Superior temporal gyrus (tissue), 1 donor: Measurements from ENCODE around the gene MTMR2.
"Not testable (repeated sequence)": the region's sequence is repeated elsewhere in the genome, so short reads cannot be mapped to it uniquely, and the experiment has no call there.

ENCODE experiments used
- DNase-seq: peaks from one replicate; pipeline ENCODE4 v3.0.0-alpha.2; 2016; ENCODE audit errors: extremely low spot score

The MTMR2 gene

DNA sequence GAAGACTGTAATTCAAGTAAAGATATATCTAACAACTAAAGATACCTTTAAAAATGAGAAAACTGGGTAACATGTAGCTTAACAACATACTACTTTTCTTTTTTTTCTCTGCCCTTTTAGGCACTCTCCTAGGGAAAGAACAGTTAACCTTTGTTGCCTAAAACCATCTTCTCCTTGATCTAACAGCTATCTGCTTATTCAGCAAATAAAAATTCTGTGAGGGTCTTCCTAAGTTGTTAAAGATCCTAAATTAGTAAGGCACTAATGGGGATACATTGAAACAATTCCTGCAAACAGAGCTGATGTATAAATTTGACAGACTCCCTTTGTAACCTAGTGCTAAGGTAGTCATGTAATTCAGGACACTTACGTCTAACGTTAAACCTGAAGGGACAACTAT is 39.1 kb downstream of the MTMR2 start:
- DNase-seq = no peak

DNA sequence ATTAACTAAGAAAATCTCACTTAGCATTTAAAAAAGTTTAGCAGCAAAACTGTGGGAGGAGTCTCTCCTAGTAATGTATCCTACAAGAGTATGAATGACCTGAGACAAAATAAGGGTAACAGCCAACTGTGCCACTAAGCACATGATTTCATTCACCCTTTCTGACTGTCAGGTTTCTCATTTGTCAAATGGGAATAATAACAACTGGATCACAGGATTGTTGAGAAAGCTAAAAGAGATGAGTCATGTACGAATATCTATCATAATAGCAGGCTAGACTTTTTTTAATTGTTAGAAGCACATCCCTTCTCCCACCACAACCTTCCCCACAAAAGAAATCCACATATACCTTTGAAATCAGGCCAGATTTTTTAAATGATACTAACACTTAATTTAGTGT is 39.5 kb downstream of the MTMR2 start:
- DNase-seq = no peak

DNA sequence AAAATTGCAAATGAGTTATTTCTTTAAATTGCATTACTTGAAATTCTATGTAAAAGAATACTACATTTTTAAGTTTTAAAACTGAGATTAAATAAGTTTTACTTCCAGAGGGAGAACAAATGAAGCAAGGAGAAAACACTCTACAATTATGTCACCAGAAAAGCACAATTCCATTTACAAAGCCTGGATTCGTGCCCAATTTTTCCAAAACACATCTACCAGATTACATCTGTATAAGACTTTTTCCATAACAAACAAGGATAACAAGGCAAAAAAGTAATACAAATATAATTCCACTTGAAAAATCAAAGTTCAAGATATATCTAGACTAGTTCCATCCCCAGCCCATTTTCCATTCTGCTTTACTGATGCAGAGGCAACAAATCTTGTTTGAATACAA is 40.5 kb downstream of the MTMR2 start:
- no peak for DNase-seq

DNA sequence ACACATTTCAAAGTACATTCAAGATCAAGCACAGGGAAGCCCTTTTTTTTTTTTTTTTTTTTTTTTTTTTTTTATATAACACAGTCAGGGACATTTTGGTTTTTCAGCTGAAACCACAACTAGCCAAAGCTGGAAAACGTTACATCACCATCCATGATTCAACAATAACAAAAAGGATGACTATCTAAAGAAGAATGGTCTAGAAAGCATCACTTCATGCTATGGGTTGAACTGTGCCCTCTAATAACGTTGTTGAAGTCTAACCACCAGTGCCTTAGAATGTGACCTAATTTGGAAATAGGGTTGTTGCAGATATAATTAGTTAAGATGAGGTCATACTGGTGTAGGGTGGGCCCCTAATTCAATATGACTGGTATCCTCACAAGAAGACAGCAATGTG is 46.6 kb downstream of the MTMR2 start:
- DNase-seq = no peak

DNA sequence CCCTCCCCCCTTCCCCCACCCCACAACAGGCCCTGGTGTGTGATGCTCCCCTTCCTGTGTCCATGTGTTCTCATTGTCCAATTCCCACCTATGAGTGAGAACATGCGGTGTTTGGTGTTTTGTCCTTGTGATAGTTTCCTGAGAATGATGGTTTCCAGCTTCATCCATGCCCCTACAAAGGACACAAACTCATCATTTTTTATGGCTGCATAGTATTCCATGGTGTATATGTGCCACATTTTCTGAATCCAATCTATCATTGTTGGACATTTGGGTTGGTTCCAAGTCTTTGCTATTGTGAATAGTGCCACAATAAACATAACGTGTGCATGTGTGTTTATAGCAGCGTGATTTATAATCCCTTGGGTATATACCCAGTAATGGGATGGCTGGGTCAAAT is 53.0 kb downstream of the MTMR2 start:
- not testable (repeated sequence) for DNase-seq

DNA sequence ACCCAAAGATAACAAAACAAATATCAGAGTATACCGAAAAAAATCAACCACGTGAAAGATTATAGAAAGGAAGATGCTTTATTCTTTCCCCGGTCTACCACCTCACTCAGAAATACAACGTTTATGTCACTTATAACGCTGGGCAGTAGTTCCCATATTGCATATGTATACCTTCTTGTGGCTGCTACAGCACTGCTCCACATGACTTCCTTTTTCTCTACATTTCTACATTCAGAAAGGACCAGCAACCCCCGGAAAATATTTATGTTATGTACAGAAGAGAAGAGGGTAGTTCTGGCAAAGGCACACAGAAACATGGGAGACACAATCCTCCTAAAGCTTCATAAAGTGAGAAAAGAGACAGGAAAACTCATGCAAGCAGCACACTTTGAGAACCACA is 56.8 kb downstream of the MTMR2 start:
- no peak for DNase-seq

DNA sequence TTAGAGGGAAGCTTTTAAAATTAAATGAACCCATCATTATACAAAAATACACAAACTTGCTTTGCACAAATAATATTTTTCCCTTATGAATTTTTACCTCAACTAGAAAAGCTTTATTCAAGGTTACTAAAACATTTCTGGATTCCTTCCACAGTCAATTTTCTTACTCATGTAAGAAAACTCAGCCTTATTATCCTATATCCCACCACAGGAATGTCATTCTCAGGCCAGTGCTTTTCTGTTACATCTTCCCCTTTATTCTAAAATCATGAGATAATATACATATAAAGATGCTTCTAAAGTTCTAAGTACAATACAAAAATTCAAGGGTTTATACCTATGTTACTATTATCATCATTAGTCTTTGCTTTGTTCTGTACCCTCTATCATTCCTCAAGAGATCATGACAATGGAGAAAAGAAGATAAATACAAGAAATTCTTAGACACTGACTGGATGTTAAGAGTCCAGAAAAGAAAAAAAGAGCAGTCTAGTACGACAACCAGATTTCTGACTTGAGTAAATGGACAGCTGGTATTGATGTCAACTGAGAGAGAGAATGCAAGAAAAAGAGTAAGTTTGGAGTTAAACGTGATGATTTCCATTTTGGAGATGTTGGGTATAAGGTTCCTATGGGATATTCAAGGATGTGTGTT is 60.3 kb downstream of the MTMR2 start:
- no peak for DNase-seq

DNA sequence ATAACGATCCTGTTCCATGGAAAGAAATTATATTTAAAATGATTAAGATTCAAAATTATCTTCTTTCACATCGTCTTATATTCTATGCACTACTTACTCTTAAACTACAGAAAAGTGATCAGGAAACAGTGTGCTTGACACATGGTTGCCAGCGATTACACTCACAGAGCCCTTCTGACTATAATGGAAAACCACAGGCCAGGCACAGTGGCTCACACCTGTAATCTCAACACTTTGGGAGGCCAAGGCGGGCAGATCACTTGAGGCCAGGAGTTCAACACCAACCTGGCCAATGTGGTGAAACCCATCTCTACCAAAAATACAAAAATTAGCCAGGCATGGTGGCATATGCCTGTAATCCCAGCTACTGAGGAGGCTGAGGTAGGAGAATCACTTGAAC is 63.9 kb downstream of the MTMR2 start:
- DNase-seq = not testable (repeated sequence)

DNA sequence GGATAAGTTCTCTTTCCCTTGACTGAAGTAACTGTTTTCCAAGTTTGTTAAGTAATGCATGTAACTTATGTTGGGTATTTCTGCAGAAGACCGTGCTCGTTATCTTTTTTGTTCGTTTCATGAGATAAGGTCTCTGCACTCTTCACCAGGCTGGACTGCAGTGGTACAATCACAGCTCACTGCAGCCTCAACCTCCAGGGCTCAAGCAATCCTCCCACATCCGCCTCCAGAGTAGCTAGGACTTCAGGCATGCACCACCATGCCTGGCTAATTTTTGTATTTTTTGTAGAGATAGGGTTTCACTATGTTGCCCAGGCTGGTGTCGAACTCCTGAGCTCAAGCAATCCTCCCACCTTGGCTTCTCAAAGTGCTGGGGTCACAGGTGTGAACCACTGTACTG is 69.5 kb downstream of the MTMR2 start:
- not testable (repeated sequence) for DNase-seq

DNA sequence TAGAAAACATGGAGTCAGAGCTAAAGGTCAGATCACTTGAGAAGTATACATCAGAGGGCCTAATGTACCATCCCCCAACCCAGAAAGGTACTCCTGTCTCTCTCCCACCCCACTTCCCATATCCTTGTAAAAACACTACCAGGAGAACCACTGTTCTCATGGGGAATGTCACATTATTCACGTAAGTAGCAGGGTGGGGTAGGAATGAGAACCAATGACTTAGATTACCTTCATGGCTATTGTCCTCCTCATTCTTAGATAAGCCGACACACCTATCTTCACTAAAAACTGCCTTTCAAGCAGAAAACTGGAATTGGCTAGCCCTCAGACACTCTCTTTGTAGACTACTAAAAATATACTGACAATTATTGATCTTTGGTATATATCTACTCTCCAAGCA is 70.0 kb downstream of the MTMR2 start:
- no peak for DNase-seq

DNA sequence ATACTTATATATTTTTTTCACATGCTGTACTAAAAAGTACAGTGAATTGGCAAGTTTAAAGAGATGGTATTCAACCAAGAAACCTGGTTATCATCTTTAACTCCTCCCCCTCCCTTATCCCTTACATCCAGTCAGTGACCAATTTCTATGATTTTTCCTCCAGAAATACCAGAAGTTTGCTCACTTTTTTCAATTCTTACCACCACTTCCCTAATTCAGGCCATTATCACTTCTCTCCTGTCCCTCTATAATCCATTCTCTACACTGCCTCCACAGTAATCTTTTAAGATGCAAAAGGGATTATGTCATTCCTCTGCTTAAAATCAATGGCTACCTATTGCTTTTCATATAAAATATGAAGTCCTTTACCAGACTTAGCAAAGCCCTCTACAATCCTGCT is 70.8 kb downstream of the MTMR2 start:
- no peak for DNase-seq

DNA sequence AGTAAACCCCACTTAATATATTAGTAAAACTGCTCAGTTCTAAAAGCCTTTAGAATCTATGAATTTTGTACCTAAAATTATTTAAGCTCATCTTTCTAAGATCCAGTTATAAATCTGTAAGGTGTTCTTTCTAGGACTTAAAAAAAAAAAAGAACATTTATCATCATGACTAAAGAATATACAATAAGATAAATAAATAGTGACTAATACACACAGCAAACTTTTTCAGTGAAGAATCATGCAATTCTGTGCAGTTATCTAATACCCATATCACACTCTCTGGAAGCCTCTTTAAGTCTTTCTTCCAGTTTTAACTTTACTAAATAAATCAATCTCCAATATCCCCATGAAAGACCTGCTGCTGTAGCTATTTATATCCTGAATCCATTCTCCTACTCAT is 73.8 kb downstream of the MTMR2 start:
- DNase-seq = no peak

DNA sequence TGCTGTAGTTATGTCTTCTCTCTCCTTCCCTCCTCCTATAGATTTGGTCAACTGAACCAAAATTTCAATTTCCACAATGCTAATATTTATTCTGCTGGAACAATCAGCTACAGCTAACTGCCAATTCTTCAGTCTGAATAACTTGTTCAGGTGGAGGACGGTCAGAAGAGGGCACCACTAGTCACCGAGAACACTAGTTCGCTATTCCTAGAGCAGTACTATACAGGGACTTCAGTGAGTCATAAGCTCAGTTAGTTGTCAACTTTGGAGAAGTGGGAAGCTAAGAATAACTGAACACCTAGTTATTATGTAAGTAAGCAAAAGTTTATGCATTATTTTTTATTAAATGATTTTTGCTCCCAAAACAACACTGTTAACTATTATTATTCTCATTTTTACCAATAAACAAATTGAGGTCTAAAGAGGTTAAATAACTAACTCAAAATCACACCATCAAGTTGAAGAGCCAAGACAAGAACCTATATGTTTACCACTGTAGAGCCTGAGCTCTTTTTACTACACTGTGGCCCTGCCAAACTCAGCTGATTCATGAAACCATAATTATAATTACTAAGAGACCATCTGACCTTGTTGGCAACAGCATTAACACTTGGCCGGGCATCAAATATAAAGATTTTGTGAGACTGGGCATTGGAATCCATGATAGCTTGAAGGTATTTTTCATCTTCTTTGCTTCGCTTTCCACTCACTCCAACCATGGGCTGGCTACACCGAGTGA is 74.7 kb downstream of the MTMR2 start:
- peak; percentile 75 for DNase-seq

DNA sequence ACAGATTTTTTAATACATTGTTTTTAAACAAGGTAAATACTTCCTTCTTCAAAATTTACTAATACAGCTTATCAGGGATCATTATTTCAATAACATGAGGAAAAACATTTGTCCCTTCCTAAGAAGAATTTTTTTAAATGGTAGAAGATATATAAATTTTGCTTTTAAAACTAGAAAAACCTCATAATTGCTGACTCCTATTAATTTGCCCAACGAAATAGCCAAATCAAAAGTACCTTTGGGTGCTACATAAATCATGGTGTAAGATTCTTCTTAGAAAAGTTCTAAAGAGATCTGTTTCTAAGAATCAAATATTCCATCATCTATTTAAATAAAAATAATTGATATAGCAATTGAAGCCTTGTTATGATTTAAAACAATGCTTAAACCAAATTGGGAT is 78.7 kb downstream of the MTMR2 start:
- no peak for DNase-seq

DNA sequence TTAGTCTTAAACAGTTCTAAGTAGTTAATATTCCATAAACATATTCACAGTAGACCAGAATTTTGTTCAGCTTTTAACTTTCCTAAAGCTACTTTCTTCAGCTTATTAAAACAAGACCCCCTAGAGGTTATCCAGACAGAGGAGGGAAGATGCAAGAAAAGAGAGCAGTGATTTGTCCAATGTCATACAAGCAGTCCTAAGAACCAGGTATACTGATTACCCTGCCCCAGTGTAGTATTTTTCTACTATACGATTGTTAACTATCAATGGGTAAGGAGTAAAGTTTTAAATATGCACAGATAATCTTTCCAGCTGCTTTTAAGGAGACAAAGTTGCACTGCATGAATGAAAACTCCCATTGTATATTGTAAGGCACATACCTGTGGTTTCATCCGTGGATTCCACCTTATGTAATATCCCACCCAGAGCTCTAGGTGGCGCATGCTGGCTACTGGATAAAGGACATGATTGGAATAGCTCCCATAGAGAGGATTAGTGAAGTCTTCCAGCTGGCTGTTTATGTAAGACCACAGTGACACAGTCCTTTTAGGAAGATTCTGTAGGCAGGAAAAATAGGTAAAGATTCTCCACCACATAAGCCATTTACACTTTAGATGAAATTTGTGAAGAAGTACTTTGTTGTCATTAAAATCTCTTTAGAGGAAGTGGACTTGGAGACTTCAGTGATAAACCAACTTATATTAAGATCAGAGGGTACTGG is 88.0 kb downstream of the MTMR2 start:
- peak; percentile 91 for DNase-seq

DNA sequence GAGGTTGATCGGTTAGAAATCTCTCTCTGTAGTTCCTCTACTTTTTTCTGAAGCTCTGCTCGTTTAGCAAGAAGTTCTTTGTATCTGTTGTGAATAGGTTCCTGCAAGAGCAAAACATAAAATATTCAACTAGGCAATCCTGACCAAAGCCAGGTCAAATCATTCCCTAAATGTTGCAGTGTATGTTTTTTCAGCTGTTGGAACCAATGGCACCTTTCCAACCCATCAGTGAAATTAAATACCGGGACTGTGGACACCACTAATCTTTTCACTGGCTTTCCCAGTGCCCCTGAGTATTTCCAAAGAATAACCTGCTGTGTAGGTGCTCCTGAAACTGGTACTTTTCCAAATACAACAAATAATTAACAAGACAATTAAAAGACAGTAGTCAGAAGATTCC is 88.6 kb downstream of the MTMR2 start:
- DNase-seq = no peak

DNA sequence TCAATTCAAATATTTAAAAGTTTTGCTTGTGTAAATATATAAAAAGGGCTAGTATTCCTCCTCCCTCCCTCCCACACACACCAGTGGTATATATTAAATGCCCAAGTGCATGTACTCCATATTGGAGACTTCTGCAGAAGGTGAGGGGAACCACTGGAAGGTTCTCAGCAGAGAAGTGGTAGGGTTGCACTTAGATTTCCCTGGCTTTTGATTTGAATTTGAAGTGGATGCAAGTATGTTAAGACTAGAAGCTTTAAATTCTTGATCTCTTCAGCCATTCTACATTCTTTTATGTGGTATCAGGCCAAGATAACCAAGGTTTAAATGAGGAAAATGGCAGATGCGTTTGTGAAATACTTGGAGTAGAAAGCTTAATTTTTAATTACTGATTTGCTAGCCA is 90.5 kb downstream of the MTMR2 start:
- no peak for DNase-seq

DNA sequence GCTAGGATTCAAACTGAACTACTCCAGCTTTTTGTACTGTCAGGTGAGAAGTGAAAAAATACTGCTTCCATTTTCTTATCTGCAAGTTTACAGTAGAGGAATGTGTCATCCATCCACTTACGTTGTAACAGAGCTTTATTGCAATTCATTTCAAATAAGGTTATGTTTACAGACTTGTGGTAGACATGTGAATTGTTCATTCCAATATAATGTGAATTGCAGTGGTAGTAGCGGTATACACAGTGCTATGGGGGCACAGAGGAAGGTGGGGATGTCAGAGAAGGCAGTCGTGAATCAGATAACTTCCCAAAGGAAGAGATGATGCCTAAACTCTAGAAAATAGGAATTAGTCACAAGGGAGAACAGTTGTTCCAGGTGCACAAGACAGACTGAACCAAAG is 91.1 kb downstream of the MTMR2 start:
- DNase-seq = no peak

DNA sequence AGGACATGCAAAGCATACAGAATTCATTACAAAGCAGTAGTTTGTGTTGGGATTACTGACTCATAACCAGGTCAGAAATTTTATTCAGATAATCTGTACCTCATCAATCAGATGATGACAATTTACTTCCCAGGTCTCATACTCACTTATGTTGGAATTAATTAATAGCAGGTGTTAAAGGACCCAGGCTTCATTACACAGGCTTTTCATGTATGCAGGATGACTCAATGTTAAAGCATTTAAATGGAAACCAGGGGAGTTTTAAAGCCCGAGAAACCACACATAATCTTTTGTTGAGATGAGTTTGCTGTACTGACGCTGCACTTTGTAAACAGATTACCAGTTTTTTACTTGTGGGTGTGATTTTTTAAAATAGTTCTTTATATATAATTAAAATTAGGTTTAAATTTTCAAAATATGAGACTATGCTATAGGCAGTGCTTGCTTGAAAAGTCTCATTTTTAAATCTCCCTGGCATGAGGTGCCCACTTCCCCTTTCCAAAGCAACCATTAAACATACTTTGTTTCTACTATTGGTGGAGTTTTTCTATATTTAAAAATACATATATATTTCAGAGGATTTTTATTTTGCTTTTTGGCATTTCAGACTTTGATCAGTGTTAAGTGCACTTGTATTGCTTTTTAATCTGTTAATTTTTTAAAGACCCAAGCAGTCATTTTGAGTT is 92.6 kb downstream of the MTMR2 start:
- DNase-seq = no peak

DNA sequence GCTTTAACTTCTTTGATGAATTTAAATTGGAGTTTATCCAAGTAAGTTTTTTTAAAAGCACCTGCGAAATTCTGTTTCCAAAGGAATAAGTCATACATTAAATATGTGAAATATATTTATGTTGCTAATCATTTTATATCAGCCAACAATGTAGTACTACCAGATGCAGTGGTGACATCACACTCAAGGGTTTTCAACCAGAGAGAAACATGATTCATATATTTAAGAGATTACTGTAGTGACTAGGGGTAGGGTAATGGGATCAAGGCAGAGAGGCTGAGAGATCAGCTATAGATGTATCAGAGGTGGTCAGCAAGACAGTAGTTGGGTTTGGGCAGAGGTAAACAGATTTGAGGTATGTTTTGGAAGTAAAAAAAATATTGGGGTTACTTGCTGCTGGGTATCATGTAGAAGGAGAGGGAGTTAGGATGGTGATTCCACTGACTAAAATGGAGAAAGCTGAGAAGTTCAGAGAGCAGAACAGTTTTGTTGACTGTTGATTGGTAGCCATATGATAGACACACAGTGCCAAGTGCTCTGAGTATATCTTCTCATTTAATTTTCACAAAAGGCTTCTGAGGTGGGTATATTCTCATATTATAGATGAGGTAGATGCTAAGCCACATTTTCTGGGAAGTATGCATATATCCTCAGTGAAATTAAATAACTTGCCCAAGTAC is 94.2 kb downstream of the MTMR2 start:
- no peak for DNase-seq

DNA sequence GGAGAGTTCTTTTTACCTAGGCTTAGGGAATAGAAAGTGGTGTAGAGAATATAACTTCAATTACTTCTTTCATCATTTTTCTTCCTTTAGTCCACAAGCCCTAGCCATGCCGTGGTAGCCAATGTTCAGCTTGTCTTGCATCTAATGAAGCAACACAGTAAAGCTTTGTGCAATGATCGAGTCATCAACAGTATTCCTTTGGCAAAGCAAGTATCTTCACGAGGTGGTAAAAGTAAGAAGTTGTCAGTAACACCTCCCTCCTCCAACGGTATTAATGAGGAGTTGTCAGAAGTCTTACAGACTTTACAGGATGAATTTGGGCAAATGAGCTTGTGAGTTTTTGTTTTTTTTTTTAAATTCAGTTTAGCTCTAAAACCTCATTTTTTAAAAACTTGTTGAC is 96.2 kb downstream of the MTMR2 start:
- DNase-seq = no peak

DNA sequence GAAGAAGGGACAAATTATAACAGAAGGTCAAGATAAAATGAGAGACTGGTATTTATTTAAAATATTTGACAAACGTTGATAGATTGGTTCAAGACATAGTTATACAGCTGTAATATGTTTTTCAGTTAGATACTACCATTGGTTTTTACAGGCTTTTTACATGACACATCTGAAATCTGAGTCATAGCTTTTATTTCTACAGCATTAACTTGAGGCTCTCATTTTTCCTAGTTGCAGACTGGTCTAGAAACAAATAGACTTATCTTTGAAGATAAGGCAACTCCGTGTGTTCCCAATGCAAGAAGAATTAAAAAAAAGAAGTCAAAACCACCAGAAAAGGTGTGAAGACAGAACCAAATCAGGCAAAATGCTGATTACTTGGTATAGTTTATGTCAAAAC is 102.3 kb downstream of the MTMR2 start:
- DNase-seq = no peak
